Sigmoid colon (tissue), 4 donors: ENCODE data around the gene SPATC1L.

Experiments
- CTCF ChIP-seq, 4 experiments: fragments of 450-650 bp in 3 of 4; fragments of 200-600 bp in 1 of 4; IDR thresholded peaks; one replicate each; pipeline ENCODE4 v1.5.1; 2016 to 2019; ENCODE audit warnings: antibody characterized with exemption in 4 of 4, mild to moderate bottlenecking in 3 of 4, moderate library complexity in 2 of 4
- POLR2AphosphoS5 ChIP-seq, 4 donors: sonication (generic); formaldehyde crosslinking; IDR thresholded peaks; one replicate each; pipeline ENCODE4 v1.6.1; 2017; ENCODE audit warnings: antibody characterized with exemption in 4 of 4

- TF ChIP-seq CTCF (IDR thresholded peaks at IDR 0.05) (no peak), POLR2AphosphoS5 (IDR thresholded peaks at IDR 0.05) (no peak)
These were observed 4.6 kb downstream of the SPATC1L start for GRCh38 chr21:46179708-46180078.
